Hematopoietic multipotent progenitor cell (in vitro differentiated cells): ENCODE data around the gene GPX8. TPM values are rescaled to one million over a fixed set of nuclear protein-coding genes. Genes with fewer than 3 reads are reported as not detected.
A peak's percentile ranks its signal among the peaks of the same experiment; 100 is the strongest.

Experiments used
- DNase-seq, 3 donors: peaks; one replicate each; pipeline ENCODE4 v3.0.0-alpha.2; 2011 to 2015; ENCODE audit warnings: low read depth in 2 of 3, low spot score in 2 of 3
- total RNA-seq: library from RNA; depleted of rRNA; stranded (reverse); fragments of >200 nt; gene quantifications from one replicate; pipeline ENCODE4 v1.2.3, GENCODE V29; 2012

GPX8 gene
- under 0.01 TPM for total RNA-seq

- peak in 2 of 3 donors; percentile 27 to 70 for DNase-seq
Measured at GRCh38 chr5:55159763-55160492, at the start of gene GPX8. Gene GPX8, plus strand, starts transcription at chr5:55160171. Its CDS starts 22 bp downstream, at chr5:55160193.

- no peak for DNase-seq
Measured at GRCh38 chr5:55110217-55110616, 49.8 kb upstream of the GPX8 start.

GRCh38 chr5:55113327-55113726, 46.6 kb upstream of the GPX8 start:
- no peak for DNase-seq

GRCh38 chr5:55114061-55114460, 45.9 kb upstream of the GPX8 start:
- no peak for DNase-seq

- DNase-seq = no peak
Measured at GRCh38 chr5:55123365-55123764, 36.6 kb upstream of the GPX8 start.

GRCh38 chr5:55134053-55134722, 25.8 kb upstream of the GPX8 start:
- DNase-seq = peak in 1 of 3 donors; percentile 6

- DNase-seq = no peak
Measured at GRCh38 chr5:55136521-55136920, 23.4 kb upstream of the GPX8 start.

GRCh38 chr5:55140908-55141665, 18.9 kb upstream of the GPX8 start:
- DNase-seq = no peak

GRCh38 chr5:55141945-55142690, 17.9 kb upstream of the GPX8 start:
- DNase-seq = no peak

- no peak for DNase-seq
Measured at GRCh38 chr5:55143624-55144023, 16.3 kb upstream of the GPX8 start.

GRCh38 chr5:55146080-55146479, 13.9 kb upstream of the GPX8 start:
- DNase-seq = no peak

- peak; percentile 61 to 89 (median 73) for DNase-seq
Measured at GRCh38 chr5:55146543-55147151, 13.3 kb upstream of the GPX8 start.

- no peak for DNase-seq
Measured at GRCh38 chr5:55149308-55149795, 10.6 kb upstream of the GPX8 start.

GRCh38 chr5:55151923-55152842, 7.8 kb upstream of the GPX8 start:
- DNase-seq = no peak

GRCh38 chr5:55154873-55155272, 5.1 kb upstream of the GPX8 start:
- no peak for DNase-seq

- DNase-seq = no peak
Measured at GRCh38 chr5:55160493-55161209, 680 bp downstream of the GPX8 start.

- no peak for DNase-seq
Measured at GRCh38 chr5:55162666-55163065, 2.7 kb downstream of the GPX8 start.

GRCh38 chr5:55171471-55171870, 11.5 kb downstream of the GPX8 start:
- no peak for DNase-seq
